ENCODE data around the gene DACT1. TPM values are rescaled to one million over a fixed set of nuclear protein-coding genes. Genes with fewer than 3 reads are reported as not detected.

Gene DACT1
- total and polyA plus RNA-seq, 8 donors = 0.69 to 7.5 (median 1.1) TPM

- H3K9me3 ChIP-seq = no peaks in the 10 kb centered on the region
- no peaks in the 10 kb centered on the region for H3K4me1 ChIP-seq
- no peaks in the 10 kb centered on the region for H3K27me3 ChIP-seq
- FAIRE-seq (no peak), ATAC-seq (no peak), DNase-seq (no peak)
- 10 to 21% methylated on average over 1 of the region's 1 CpG for WGBS, 2 donors
- intact Hi-C loops (cut with DNase I) = no loop called here
- no peak overlapping the region for H3K27ac ChIP-seq
- H3K36me3 ChIP-seq = no peaks in the 10 kb centered on the region
- H3K4me3 ChIP-seq = no peak overlapping the region
- TF ChIP-seq CTCF (IDR thresholded peaks at IDR 0.05) = no peak
These were observed 20.1 kb upstream of the DACT1 start for GRCh38 chr14:58617619-58618018.

- no peak for DNase-seq
- H3K4me1 ChIP-seq = no peaks in the 10 kb centered on the region
- no peaks in the 10 kb centered on the region for H3K27me3 ChIP-seq
- no peak for FAIRE-seq
- no peaks in the 10 kb centered on the region for H3K36me3 ChIP-seq
- TF ChIP-seq CTCF (IDR thresholded peaks at IDR 0.05) = no peak
- H3K4me3 ChIP-seq = no peak overlapping the region
- WGBS, 2 donors = 36 to 41% methylated on average over 2 of the region's 2 CpGs
- H3K27ac ChIP-seq = no peak overlapping the region
- ATAC-seq = no peak
- intact Hi-C loops (cut with DNase I) = no loop called here
- no peaks in the 10 kb centered on the region for H3K9me3 ChIP-seq
These were observed 17.8 kb upstream of the DACT1 start for GRCh38 chr14:58620011-58620410.

GRCh38 chr14:58625438-58625837 is 12.3 kb upstream of the DACT1 start:
- FAIRE-seq = no peak
- peaks cover 0 to 3% (median 0%) of the 10 kb centered on the region in 4 donors for H3K27me3 ChIP-seq
- H3K4me1 ChIP-seq = no peaks in the 10 kb centered on the region
- H3K4me3 ChIP-seq = no peak overlapping the region
- no peak for ATAC-seq
- intact Hi-C loops (cut with DNase I) = no loop called here
- no peaks in the 10 kb centered on the region for H3K9me3 ChIP-seq
- TF ChIP-seq CTCF (IDR thresholded peaks at IDR 0.05) = no peak
- H3K27ac ChIP-seq = no peak overlapping the region
- DNase-seq = no peak
- 55 to 74% methylated on average over 1 of the region's 1 CpG for WGBS, 2 donors
- no peaks in the 10 kb centered on the region for H3K36me3 ChIP-seq

GRCh38 chr14:58626431-58626831 is 11.3 kb upstream of the DACT1 start:
- TF ChIP-seq CTCF (IDR thresholded peaks at IDR 0.05) = no peak
- FAIRE-seq = no peak
- ATAC-seq = no peak
- WGBS, 2 donors = 40 to 56% methylated on average over 3 of the region's 3 CpGs
- intact Hi-C loops (cut with DNase I) = no loop called here
- H3K4me3 ChIP-seq = no peak overlapping the region
- DNase-seq = no peak
- H3K36me3 ChIP-seq = no peaks in the 10 kb centered on the region
- no peaks in the 10 kb centered on the region for H3K4me1 ChIP-seq
- H3K9me3 ChIP-seq = no peaks in the 10 kb centered on the region
- H3K27ac ChIP-seq = no peak overlapping the region
- H3K27me3 ChIP-seq = peaks cover 0 to 3% (median 0%) of the 10 kb centered on the region in 4 donors

GRCh38 chr14:58628406-58628805 is 9.4 kb upstream of the DACT1 start:
- Histone ChIP-seq H3K4me3 (no peak overlapping the region), H3K27ac (no peak overlapping the region), H3K27me3 (peaks cover 0 to 3% (median 0%) of the 10 kb centered on the region in 4 donors), H3K36me3 (no peaks in the 10 kb centered on the region), H3K4me1 (no peaks in the 10 kb centered on the region), H3K9me3 (no peaks in the 10 kb centered on the region)
- no peak for TF ChIP-seq CTCF (IDR thresholded peaks at IDR 0.05)
- 69 to 79% methylated on average over 6 of the region's 6 CpGs for WGBS, 2 donors
- ATAC-seq = no peak
- intact Hi-C loops (cut with DNase I) = no loop called here
- no peak for FAIRE-seq
- DNase-seq = no peak
